HG03342 (cell line): ENCODE results near the gene PXMP2.

Experiments used
- ATAC-seq: cut with Tn5 transposase; IDR thresholded peaks from one replicate; pipeline ENCODE4 v1.9.1; 2021; ENCODE audit warnings: mild to moderate bottlenecking, moderate library complexity; ENCODE audit not compliant: unreplicated experiment

PXMP2 gene

GRCh38 chr12:132687211-132688164, at the start of gene PXMP2, which contains the start of gene POLE:
Gene PXMP2, plus strand, starts transcription at chr12:132687587. Its CDS starts 84 bp downstream, at chr12:132687671.
Gene POLE, minus strand, starts transcription at chr12:132687342. Its CDS starts 27 bp downstream, at chr12:132687315.
- peak; percentile 92 for ATAC-seq

- ATAC-seq, result no peak
These were observed 49.6 kb upstream of the PXMP2 start for GRCh38 chr12:132637811-132638210.

- no peak for ATAC-seq
These were observed 48.6 kb upstream of the PXMP2 start for GRCh38 chr12:132638541-132639408.

- no peak for ATAC-seq
These were observed 47.3 kb upstream of the PXMP2 start for GRCh38 chr12:132639956-132640520.

GRCh38 chr12:132640936-132641335, 46.5 kb upstream of the PXMP2 start:
- ATAC-seq, result no peak

- no peak for ATAC-seq
These were observed 45.4 kb upstream of the PXMP2 start for GRCh38 chr12:132641811-132642650.

GRCh38 chr12:132642846-132643835, 44.2 kb upstream of the PXMP2 start:
- no peak for ATAC-seq

GRCh38 chr12:132646850-132647249, 40.5 kb upstream of the PXMP2 start:
- no peak for ATAC-seq

- no peak for ATAC-seq
These were observed 39.5 kb upstream of the PXMP2 start for GRCh38 chr12:132647858-132648257.

- no peak for ATAC-seq
These were observed 38.7 kb upstream of the PXMP2 start for GRCh38 chr12:132648616-132649225.

GRCh38 chr12:132649226-132649945, 38.0 kb upstream of the PXMP2 start:
- ATAC-seq, result no peak

- no peak for ATAC-seq
These were observed 35.8 kb upstream of the PXMP2 start for GRCh38 chr12:132651444-132652100.

GRCh38 chr12:132653567-132654290, 33.7 kb upstream of the PXMP2 start:
- ATAC-seq, result no peak

- no peak for ATAC-seq
These were observed 30.2 kb upstream of the PXMP2 start for GRCh38 chr12:132657004-132657727.

- ATAC-seq, result no peak
These were observed 29.1 kb upstream of the PXMP2 start for GRCh38 chr12:132658149-132658894.
